A172 (cell line): Measurements from ENCODE around the gene TCF3. TPM values are rescaled to one million over a fixed set of nuclear protein-coding genes. Genes with fewer than 3 reads are reported as not detected.
A peak's percentile ranks its signal among the peaks of the same experiment; 100 is the strongest.
"Not testable (repeated sequence)": the region's sequence is repeated elsewhere in the genome, so short reads cannot be mapped to it uniquely, and the experiment has no call there.

Source experiments
- DNase-seq: peaks from one replicate; pipeline ENCODE4 v3.0.0-alpha.2; 2015; ENCODE audit warnings: low spot score
- total RNA-seq: library from RNA; depleted of rRNA; stranded (reverse); fragments of >200 nt; shearing (Covaris generic); gene quantifications from 2 replicates; pipeline ENCODE4 v1.2.3, GENCODE V29; 2014

TCF3 gene
- total RNA-seq, 1 experiment from 2014 or later: 219 TPM

- no peak for DNase-seq
Observed at GRCh38 chr19:1672769-1673644, 20.6 kb upstream of the TCF3 start.

- DNase-seq: no peak
Observed at GRCh38 chr19:1672038-1672768, 19.8 kb upstream of the TCF3 start.

- DNase-seq: no peak
Observed at GRCh38 chr19:1671716-1672037, 19.3 kb upstream of the TCF3 start.

- not testable (repeated sequence) for DNase-seq
Observed at GRCh38 chr19:1670747-1671146, 18.3 kb upstream of the TCF3 start.

- no peak for DNase-seq
Observed at GRCh38 chr19:1668486-1669270, 16.3 kb upstream of the TCF3 start.

GRCh38 chr19:1668048-1668485 lies 15.7 kb upstream of the TCF3 start:
- DNase-seq: no peak

GRCh38 chr19:1665565-1666047 lies 13.2 kb upstream of the TCF3 start:
- no peak for DNase-seq

- no peak for DNase-seq
Observed at GRCh38 chr19:1663852-1664251, 11.4 kb upstream of the TCF3 start.

GRCh38 chr19:1663227-1663626 lies 10.8 kb upstream of the TCF3 start:
- DNase-seq: not testable (repeated sequence)

- DNase-seq: no peak
Observed at GRCh38 chr19:1661995-1662394, 9.6 kb upstream of the TCF3 start.

- no peak for DNase-seq
Observed at GRCh38 chr19:1659084-1659427, 6.6 kb upstream of the TCF3 start.

GRCh38 chr19:1658150-1659083 lies 6.0 kb upstream of the TCF3 start:
- DNase-seq: no peak

GRCh38 chr19:1657746-1658145 lies 5.3 kb upstream of the TCF3 start:
- DNase-seq: no peak

GRCh38 chr19:1656988-1657536 lies 4.6 kb upstream of the TCF3 start:
- no peak for DNase-seq

- DNase-seq: no peak
Observed at GRCh38 chr19:1655987-1656608, 3.7 kb upstream of the TCF3 start.

- DNase-seq: peak; percentile 79
Observed at GRCh38 chr19:1655131-1655981, 2.9 kb upstream of the TCF3 start.

- DNase-seq: no peak
Observed at GRCh38 chr19:1654178-1654792, 1.9 kb upstream of the TCF3 start.

- no peak for DNase-seq
Observed at GRCh38 chr19:1653300-1653628, 849 bp upstream of the TCF3 start.
